ENCODE measurements around the gene TXNRD2. TPM values are rescaled to one million over a fixed set of nuclear protein-coding genes. Genes with fewer than 3 reads are reported as not detected.

The TXNRD2 gene
- polyA plus RNA-seq, 1 donor from 2014 or later = 4.1 TPM

GRCh38 chr22:19912271-19912999 is 29.2 kb downstream of the TXNRD2 start:
- Histone ChIP-seq H3K9me3 (ENCODE audit: low read length) (no peaks in the 10 kb centered on the region), H3K36me3 (ENCODE audit: insufficient read depth, low read length) (no peaks in the 10 kb centered on the region), H3K27me3 (ENCODE audit: insufficient read depth, low read depth, low read length) (no peaks in the 10 kb centered on the region), H3K79me2 (replicated peaks; ENCODE audit: insufficient read depth, low read length) (no peaks in the 10 kb centered on the region), H3K4me3 (ENCODE audit: low read length) (no peak overlapping the region), H3K9me2 (ENCODE audit: insufficient read depth, low read length) (no peaks in the 10 kb centered on the region), H3K9ac (ENCODE audit: low read length) (no peak overlapping the region), H2AFZ (ENCODE audit: low read depth, low read length) (no peak overlapping the region), H3F3A (ENCODE audit: insufficient read depth, low read length, poor library complexity, severe bottlenecking) (no peaks in the 10 kb centered on the region), H4K20me1 (ENCODE audit: insufficient read depth) (no peaks in the 10 kb centered on the region), H3K27ac (ENCODE audit: low read length) (no peak overlapping the region), H3K4me2 (ENCODE audit: low read length) (no peak overlapping the region)
- TF ChIP-seq MXI1 (conservative IDR thresholded peaks at IDR 0.05; ENCODE audit: poor library complexity, severe bottlenecking) (no peak), REST (IDR thresholded peaks at IDR 0.05; ENCODE audit: borderline replicate concordance) (no peak), EP300 (conservative IDR thresholded peaks at IDR 0.05; ENCODE audit: poor library complexity, severe bottlenecking) (no peak), POLR2AphosphoS5 (IDR thresholded peaks at IDR 0.05) (no peak), SMC3 (conservative IDR thresholded peaks at IDR 0.05; ENCODE audit: poor library complexity) (no peak), TAF1 (IDR thresholded peaks at IDR 0.05; ENCODE audit: low read depth) (no peak), RAD21 (conservative IDR thresholded peaks at IDR 0.05) (no peak), EZH2 (IDR thresholded peaks at IDR 0.05; ENCODE audit: borderline replicate concordance, insufficient read depth, low read length, poor library complexity, severe bottlenecking) (no peak), CTCF (IDR thresholded peaks at IDR 0.05; ENCODE audit: poor library complexity, severe bottlenecking) (no peak)

- Histone ChIP-seq H3K4me3 (ENCODE audit: low read length) (no peak overlapping the region), H3K9ac (ENCODE audit: low read length) (no peak overlapping the region), H3K79me2 (replicated peaks; ENCODE audit: insufficient read depth, low read length) (no peaks in the 10 kb centered on the region), H3K27ac (ENCODE audit: low read length) (no peak overlapping the region), H3K27me3 (ENCODE audit: insufficient read depth, low read depth, low read length) (no peaks in the 10 kb centered on the region), H3K9me2 (ENCODE audit: insufficient read depth, low read length) (no peaks in the 10 kb centered on the region), H2AFZ (ENCODE audit: low read depth, low read length) (no peak overlapping the region), H3K9me3 (ENCODE audit: low read length) (no peaks in the 10 kb centered on the region), H3K4me2 (ENCODE audit: low read length) (no peak overlapping the region), H3F3A (ENCODE audit: insufficient read depth, low read length, poor library complexity, severe bottlenecking) (no peaks in the 10 kb centered on the region), H3K36me3 (ENCODE audit: insufficient read depth, low read length) (no peaks in the 10 kb centered on the region), H4K20me1 (ENCODE audit: insufficient read depth) (no peaks in the 10 kb centered on the region)
- no peak for TF ChIP-seq EZH2 (IDR thresholded peaks at IDR 0.05; ENCODE audit: borderline replicate concordance, insufficient read depth, low read length, poor library complexity, severe bottlenecking)
- TF ChIP-seq SMC3 (conservative IDR thresholded peaks at IDR 0.05; ENCODE audit: poor library complexity) = no peak
- TF ChIP-seq EP300 (conservative IDR thresholded peaks at IDR 0.05; ENCODE audit: poor library complexity, severe bottlenecking) = no peak
- no peak for TF ChIP-seq RAD21 (conservative IDR thresholded peaks at IDR 0.05)
- TF ChIP-seq MXI1 (conservative IDR thresholded peaks at IDR 0.05; ENCODE audit: poor library complexity, severe bottlenecking) = no peak
Measured at GRCh38 chr22:19911540-19912270, 29.9 kb downstream of the TXNRD2 start.
